DOHH2 (cell line): ENCODE results near the gene FUT8.

Source experiments
- CTCF ChIP-seq: fragments of 200-600 bp; sonication (generic); IDR thresholded peaks from one replicate; pipeline ENCODE4 v1.5.1; 2014; ENCODE audit warnings: antibody characterized with exemption, mild to moderate bottlenecking, low read depth, low read length; ENCODE audit not compliant: poor library complexity, severe bottlenecking
- EZH2phosphoT487 ChIP-seq: fragments of 200-600 bp; sonication (generic); IDR thresholded peaks from 2 replicates; pipeline ENCODE4 v1.6.1; 2017; ENCODE audit warnings: borderline replicate concordance, mild to moderate bottlenecking, antibody characterized with exemption, low read length, moderate library complexity, mixed read lengths

GRCh38 chr14:65423982-65424381, 11.5 kb downstream of the FUT8 start:
- TF ChIP-seq CTCF (no peak), EZH2phosphoT487 (no peak)
